HFFc6 (cell line): ENCODE data around the gene STAP2. TPM values are rescaled to one million over a fixed set of nuclear protein-coding genes. Genes with fewer than 3 reads are reported as not detected.

Experiments
- DNase-seq: peaks from one replicate; pipeline ENCODE4 v3.0.0-alpha.2; 2018
- H3K27ac Mint-ChIP-seq: 2 replicates; pipeline ENCODE4 v1.8.0; 2020; ENCODE audit warnings: mild to moderate bottlenecking, mixed read lengths
- H3K27me3 Mint-ChIP-seq: 2 replicates; pipeline ENCODE4 v1.8.0; 2021; ENCODE audit warnings: mild to moderate bottlenecking, moderate library complexity, mixed read lengths; ENCODE audit not compliant: insufficient read depth
- H3K36me3 Mint-ChIP-seq: 2 replicates; pipeline ENCODE4 v1.8.0; 2021; ENCODE audit warnings: low read depth, mixed read lengths
- H3K4me1 Mint-ChIP-seq: 2 replicates; pipeline ENCODE4 v1.8.0; 2020; ENCODE audit warnings: low read depth, mixed read lengths
- H3K4me3 Mint-ChIP-seq: 2 replicates; pipeline ENCODE4 v1.8.0; 2020; ENCODE audit warnings: mild to moderate bottlenecking, moderate library complexity, mixed read lengths
- H3K9me3 Mint-ChIP-seq: 2 replicates; pipeline ENCODE4 v1.8.0; 2020; ENCODE audit warnings: mild to moderate bottlenecking, mixed read lengths
- CTCF ChIP-seq: fragments of 200-600 bp; sonication (generic); IDR thresholded peaks from 2 replicates; pipeline ENCODE4 v1.5.0; 2021; ENCODE audit warnings: antibody characterized with exemption, mild to moderate bottlenecking
- total RNA-seq, 6 experiments: library from RNA; stranded (reverse); fragmentation: NEBNext Ultra II Directional; extraction: Animal tissue kit (Norgen Biotek cat#: 25700); gene quantifications; 2 replicates in 1 of 6; 3 replicates in 5 of 6; pipeline ENCODE4 v1.2.3, GENCODE V29; 2021

STAP2 gene
- total RNA-seq, 6 experiments from 2014 or later: 0.24 to 2.7 (median 1.9) TPM

GRCh38 chr19:4319067-4319718, 19.4 kb downstream of the STAP2 start:
- Mint-ChIP-seq H3K27ac (no peak overlapping the region), H3K27me3 (no peaks in the 10 kb centered on the region; the same call in 1 of the 2 replicates), H3K36me3 (peaks cover 25% of the 10 kb centered on the region), H3K4me3 (no peak overlapping the region), H3K9me3 (peaks cover 30% of the 10 kb centered on the region), H3K4me1 (no peaks in the 10 kb centered on the region)
- no peak for TF ChIP-seq CTCF
- DNase-seq: no peak

- no peaks in the 10 kb centered on the region for H3K27me3 Mint-ChIP-seq
- peaks cover 25% of the 10 kb centered on the region for H3K36me3 Mint-ChIP-seq
- no peak overlapping the region for H3K4me3 Mint-ChIP-seq
- H3K27ac Mint-ChIP-seq: no peak overlapping the region
- DNase-seq: no peak
- TF ChIP-seq CTCF: no peak
- no peaks in the 10 kb centered on the region for H3K4me1 Mint-ChIP-seq
- H3K9me3 Mint-ChIP-seq: peaks cover 30% of the 10 kb centered on the region
These were observed 20.2 kb downstream of the STAP2 start for GRCh38 chr19:4318460-4318859.

GRCh38 chr19:4316956-4317355, 21.7 kb downstream of the STAP2 start:
- DNase-seq: no peak
- H3K4me1 Mint-ChIP-seq: no peaks in the 10 kb centered on the region
- no peak overlapping the region for H3K4me3 Mint-ChIP-seq
- peaks cover 27% of the 10 kb centered on the region for H3K9me3 Mint-ChIP-seq
- H3K36me3 Mint-ChIP-seq: peaks cover 25% of the 10 kb centered on the region
- no peak for TF ChIP-seq CTCF
- H3K27me3 Mint-ChIP-seq: no peaks in the 10 kb centered on the region
- H3K27ac Mint-ChIP-seq: no peak overlapping the region

GRCh38 chr19:4313847-4314490, 24.7 kb downstream of the STAP2 start:
- H3K4me1 Mint-ChIP-seq: no peaks in the 10 kb centered on the region
- no peak overlapping the region for H3K4me3 Mint-ChIP-seq
- no peak for DNase-seq
- peaks cover 16% of the 10 kb centered on the region for H3K36me3 Mint-ChIP-seq
- no peak overlapping the region for H3K27ac Mint-ChIP-seq
- no peak for TF ChIP-seq CTCF
- H3K9me3 Mint-ChIP-seq: peaks cover under 1% of the 10 kb centered on the region; the same call in 1 of the 2 replicates
- no peaks in the 10 kb centered on the region for H3K27me3 Mint-ChIP-seq

GRCh38 chr19:4310247-4311121, 28.1 kb downstream of the STAP2 start:
- DNase-seq: no peak
- H3K4me3 Mint-ChIP-seq: no peak overlapping the region
- H3K36me3 Mint-ChIP-seq: peaks cover 9% of the 10 kb centered on the region
- TF ChIP-seq CTCF: no peak
- no peaks in the 10 kb centered on the region for H3K9me3 Mint-ChIP-seq
- no peaks in the 10 kb centered on the region for H3K4me1 Mint-ChIP-seq
- no peaks in the 10 kb centered on the region; the same call in 1 of the 2 replicates for H3K27me3 Mint-ChIP-seq
- no peak overlapping the region for H3K27ac Mint-ChIP-seq
